ENCODE measurements around the gene CARD19.

CARD19 gene

GRCh38 chr9:93059011-93059714, 36.9 kb upstream of the CARD19 start:
- TF ChIP-seq CTCF (conservative IDR thresholded peaks at IDR 0.05; ENCODE audit: low read depth), result no peak
- H3K27ac ChIP-seq, result no peak overlapping the region
- DNase-seq (ENCODE audit: low spot score), result no peak
- CTCF ChIA-PET, result interaction anchor here (0.6 kb wide), 3 partner anchors 55 to 964 kb away, joined by 3 to 4 read pairs (median 3); no protein-coding TSS in a partner anchor
- POLR2A ChIA-PET (ENCODE audit: low non-redundant PET), result no interaction called here

GRCh38 chr9:93059715-93060578, 36.1 kb upstream of the CARD19 start:
- DNase-seq (ENCODE audit: low spot score), result no peak
- no peak for TF ChIP-seq CTCF (conservative IDR thresholded peaks at IDR 0.05; ENCODE audit: low read depth)
- POLR2A ChIA-PET (ENCODE audit: low non-redundant PET), result no interaction called here
- no peak overlapping the region for H3K27ac ChIP-seq
- CTCF ChIA-PET, result interaction anchor here (0.6 kb wide), 1 partner anchor 594 kb away, joined by 3 read pairs; no protein-coding TSS in a partner anchor

GRCh38 chr9:93060746-93061259, 35.2 kb upstream of the CARD19 start:
- TF ChIP-seq CTCF (conservative IDR thresholded peaks at IDR 0.05; ENCODE audit: low read depth), result no peak
- peak; percentile 59 for DNase-seq (ENCODE audit: low spot score)
- CTCF ChIA-PET, result interaction anchor here (0.6 kb wide), 1 partner anchor 593 kb away, joined by 3 read pairs; no protein-coding TSS in a partner anchor
- POLR2A ChIA-PET (ENCODE audit: low non-redundant PET), result no interaction called here
- H3K27ac ChIP-seq, result peak overlapping the region; percentile 12; the same call in 1 of the 2 replicates

- POLR2A ChIA-PET (ENCODE audit: low non-redundant PET), result no interaction called here
- CTCF ChIA-PET, result interaction anchor here (0.6 kb wide), 1 partner anchor 50 kb away, joined by 3 read pairs; no protein-coding TSS in a partner anchor
These were observed 34.7 kb upstream of the CARD19 start for GRCh38 chr9:93061260-93061751.

GRCh38 chr9:93061791-93062763, 33.9 kb upstream of the CARD19 start:
- no peak overlapping the region for H3K27ac ChIP-seq
- no peak for TF ChIP-seq CTCF (conservative IDR thresholded peaks at IDR 0.05; ENCODE audit: low read depth)
- POLR2A ChIA-PET (ENCODE audit: low non-redundant PET), result no interaction called here
- CTCF ChIA-PET, result interaction anchor here (0.6 to 0.7 kb wide), 2 partner anchors 50 to 92 kb away, joined by 3 read pairs; no protein-coding TSS in a partner anchor
- DNase-seq (ENCODE audit: low spot score), result no peak

More at GRCh38 chr9:93061260-93061751, 34.7 kb upstream of the CARD19 start:
- no peak for DNase-seq (ENCODE audit: low spot score)
- no peak for TF ChIP-seq CTCF (conservative IDR thresholded peaks at IDR 0.05; ENCODE audit: low read depth)
- peak overlapping the region; percentile 12; the same call in 1 of the 2 replicates for H3K27ac ChIP-seq
